A673 (cell line): ENCODE results near the gene ASMT.

Source experiments
- EZH2 ChIP-seq: fragments of 200-600 bp; sonication (generic); IDR thresholded peaks from 2 replicates; pipeline ENCODE4 v1.6.1; 2017; ENCODE audit warnings: borderline replicate concordance, low read depth, mild to moderate bottlenecking, mixed read lengths, antibody characterized with exemption, low read length; ENCODE audit not compliant: poor library complexity, severe bottlenecking
- TF ChIP-seq, protein P1 (sequence below): fragments of 300-800, 200-600 bp; sonication (generic); conservative IDR thresholded peaks from 2 replicates; pipeline ENCODE4 v1.5.1; 2017; ENCODE audit warnings: low read depth, mild to moderate bottlenecking, antibody characterized with exemption, low read length, moderate library complexity, mixed read lengths

DNA sequence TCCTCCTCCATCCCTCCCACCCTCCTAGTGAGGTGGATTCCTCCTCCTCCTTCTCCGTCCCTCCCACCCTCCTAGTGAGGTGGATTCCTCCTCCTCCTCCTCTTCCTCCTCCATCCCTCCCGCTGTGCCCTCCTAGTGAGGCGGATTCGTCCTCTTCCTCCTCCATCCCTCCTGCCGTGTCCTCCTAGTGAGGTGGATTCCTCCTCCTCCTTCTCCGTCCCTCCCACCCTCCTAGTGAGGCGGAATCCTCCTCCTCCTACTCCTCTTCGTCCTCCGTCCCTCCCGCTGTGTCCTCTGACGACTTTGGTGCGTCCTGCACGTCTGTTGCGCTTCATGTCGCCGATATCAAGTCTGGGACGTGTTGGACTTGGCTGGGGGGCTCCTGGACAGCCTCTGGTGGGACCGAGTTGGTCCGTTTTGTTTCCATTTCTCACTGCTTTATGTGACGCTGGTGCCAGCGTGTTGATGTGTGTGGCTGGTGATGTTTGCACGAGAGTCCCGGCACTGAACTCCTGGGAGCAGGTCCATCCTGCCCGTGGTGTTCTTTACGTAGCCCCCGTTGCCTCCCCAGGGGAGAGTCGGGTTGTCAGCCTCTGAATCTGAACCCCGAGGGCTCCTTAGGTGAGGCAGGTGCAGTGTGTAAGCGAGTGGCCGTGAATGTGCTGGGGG, 18.0 kb upstream of the ASMT start:
- TF ChIP-seq, protein P1, sequence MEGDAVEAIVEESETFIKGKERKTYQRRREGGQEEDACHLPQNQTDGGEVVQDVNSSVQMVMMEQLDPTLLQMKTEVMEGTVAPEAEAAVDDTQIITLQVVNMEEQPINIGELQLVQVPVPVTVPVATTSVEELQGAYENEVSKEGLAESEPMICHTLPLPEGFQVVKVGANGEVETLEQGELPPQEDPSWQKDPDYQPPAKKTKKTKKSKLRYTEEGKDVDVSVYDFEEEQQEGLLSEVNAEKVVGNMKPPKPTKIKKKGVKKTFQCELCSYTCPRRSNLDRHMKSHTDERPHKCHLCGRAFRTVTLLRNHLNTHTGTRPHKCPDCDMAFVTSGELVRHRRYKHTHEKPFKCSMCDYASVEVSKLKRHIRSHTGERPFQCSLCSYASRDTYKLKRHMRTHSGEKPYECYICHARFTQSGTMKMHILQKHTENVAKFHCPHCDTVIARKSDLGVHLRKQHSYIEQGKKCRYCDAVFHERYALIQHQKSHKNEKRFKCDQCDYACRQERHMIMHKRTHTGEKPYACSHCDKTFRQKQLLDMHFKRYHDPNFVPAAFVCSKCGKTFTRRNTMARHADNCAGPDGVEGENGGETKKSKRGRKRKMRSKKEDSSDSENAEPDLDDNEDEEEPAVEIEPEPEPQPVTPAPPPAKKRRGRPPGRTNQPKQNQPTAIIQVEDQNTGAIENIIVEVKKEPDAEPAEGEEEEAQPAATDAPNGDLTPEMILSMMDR, result no peak
- TF ChIP-seq EZH2, result no peak
